Ascending aorta (tissue), 2 donors: ENCODE measurements around the gene UBE2H. TPM values are rescaled to one million over a fixed set of nuclear protein-coding genes. Genes with fewer than 3 reads are reported as not detected.
A peak's percentile ranks its signal among the peaks of the same experiment; 100 is the strongest.

Experiments
- DNase-seq, 2 donors: peaks; one replicate each; pipeline ENCODE4 v3.0.0-alpha.2; 2019; ENCODE audit warnings: low spot score in 2 of 2
- H3K27ac ChIP-seq, 2 donors: fragments of 200-600 bp; sonication (generic); one replicate each; pipeline ENCODE4 v1.5.1; 2016 to 2017; ENCODE audit warnings: mild to moderate bottlenecking in 1 of 2
- H3K27me3 ChIP-seq: fragments of 200-600 bp; sonication (generic); one replicate; pipeline ENCODE4 v1.5.1; 2017
- H3K36me3 ChIP-seq, 2 donors: fragments of 200-600 bp; sonication (generic); one replicate each; pipeline ENCODE4 v1.5.1; 2016
- H3K4me1 ChIP-seq, 2 donors: fragments of 200-600 bp; sonication (generic); one replicate each; pipeline ENCODE4 v1.5.1; 2016 to 2017; ENCODE audit warnings: mild to moderate bottlenecking in 1 of 2
- H3K4me3 ChIP-seq, 2 donors: fragments of 200-600 bp; sonication (generic); one replicate each; pipeline ENCODE4 v1.5.1; 2016 to 2017; ENCODE audit warnings: mild to moderate bottlenecking in 1 of 2
- H3K9me3 ChIP-seq, 2 donors: fragments of 200-600 bp; sonication (generic); one replicate each; pipeline ENCODE4 v1.5.1; 2016
- intact Hi-C: fragments of 100-400 bp; cut with DNase I; formaldehyde crosslinking; loops from one replicate; pipeline ENCODE4 v1.15.1; 2023
- total RNA-seq: library from RNA; depleted of rRNA; stranded (reverse); fragments of >200 nt; gene quantifications from one replicate; pipeline ENCODE4 v1.1.0, GENCODE V29; 2016
- TF ChIP-seq, protein P1 (sequence below), 3 experiments: fragments of 200-600 bp in 2 of 3; fragments of 450-650 bp in 1 of 3; sonication (generic) in 2 of 3; IDR thresholded peaks; one replicate each; pipeline ENCODE4 v1.5.1; 2016 to 2019; ENCODE audit warnings: antibody characterized with exemption in 3 of 3, mild to moderate bottlenecking in 1 of 3, moderate library complexity in 1 of 3

UBE2H gene
- total RNA-seq, 1 donor from 2014 or later = 83.9 TPM

DNA sequence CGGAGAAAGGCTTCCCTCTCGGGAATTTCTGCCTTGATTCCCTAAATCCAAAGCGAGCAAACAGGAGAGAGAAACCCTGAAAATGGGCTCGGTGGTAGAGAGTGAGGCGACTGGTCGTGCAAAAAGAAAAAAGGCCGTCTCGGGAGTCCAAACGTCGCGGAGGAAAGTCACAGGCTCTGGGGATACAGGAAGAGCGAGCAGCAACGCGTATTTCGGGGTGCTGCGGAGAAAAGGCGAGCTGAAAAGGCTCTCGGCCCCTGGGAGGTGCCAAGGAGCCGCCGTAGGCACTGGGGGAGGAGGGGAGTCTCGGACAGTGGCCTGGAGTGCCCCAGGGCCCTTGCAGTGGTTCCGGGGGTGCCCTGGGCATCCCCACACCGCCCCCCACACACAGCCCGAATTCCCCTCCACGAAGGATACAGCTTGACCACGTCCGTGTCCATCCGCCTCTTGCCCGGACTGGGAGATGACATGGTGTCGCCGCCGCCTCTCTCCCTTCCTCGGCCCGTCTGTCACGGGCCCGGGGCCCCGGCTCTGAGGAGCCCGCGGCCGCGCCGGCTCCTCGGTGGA is 591 bp downstream of the UBE2H start:
- intact Hi-C loops = loop anchor here (2.0 to 10.0 kb wide), 3 partner anchors 120 to 943 kb away; partner anchors contain the start of gene KLHDC10
- Histone ChIP-seq H3K27ac (peak overlapping the region; percentile 91), H3K4me1 (peaks cover 8 to 16% of the 10 kb centered on the region in 2 donors)

DNA sequence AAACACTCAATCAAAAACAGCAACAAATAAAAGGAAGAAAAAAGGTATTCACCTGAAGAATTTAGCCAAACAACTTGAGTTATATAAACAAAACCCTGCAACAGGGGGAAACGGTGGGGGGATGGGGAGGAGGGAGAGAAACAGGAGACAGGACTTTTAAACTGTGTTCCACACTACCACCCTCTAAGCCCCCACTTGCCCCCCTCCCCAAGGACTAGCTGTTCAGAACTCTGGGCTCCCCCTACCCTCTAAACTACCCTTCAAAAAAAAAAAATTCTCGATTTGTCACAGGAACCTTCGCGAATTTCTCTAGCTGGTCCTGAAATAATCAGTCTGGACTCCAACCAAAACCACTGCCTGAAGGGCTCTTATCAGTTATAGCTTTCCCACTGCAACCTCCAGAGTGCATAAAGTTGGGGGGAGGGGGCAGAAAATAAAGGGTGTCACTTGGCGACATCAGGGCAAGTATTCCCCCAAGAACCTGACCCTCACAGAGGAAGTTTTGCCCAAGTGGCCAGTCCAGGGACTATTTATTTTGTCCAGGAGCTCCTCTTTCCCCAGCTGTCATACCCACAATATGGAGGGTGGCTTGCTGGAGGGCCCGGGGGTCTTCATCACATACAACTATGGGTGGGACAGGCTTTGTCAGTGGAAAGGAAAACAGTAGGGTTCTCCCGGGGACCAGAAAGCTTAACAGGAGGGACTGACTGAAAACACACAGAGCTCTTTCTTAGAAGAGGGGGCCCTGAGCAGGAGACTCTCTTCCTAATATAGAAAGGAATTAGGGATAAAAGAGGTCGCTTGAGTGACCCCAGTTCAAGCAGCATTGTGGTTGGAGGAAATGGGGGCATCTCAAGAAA is 1.3 kb downstream of the UBE2H start:
- Histone ChIP-seq H3K27me3 (no peaks in the 10 kb centered on the region), H3K4me3 (peak overlapping the region; percentile 80 to 92), H3K4me1 (peaks cover 8 to 20% of the 10 kb centered on the region in 2 donors), H3K27ac (peak overlapping the region; percentile 91), H3K36me3 (no peaks in the 10 kb centered on the region), H3K9me3 (no peaks in the 10 kb centered on the region)
- intact Hi-C loops = loop anchor here (2.0 to 10.0 kb wide), 4 partner anchors 27 to 943 kb away; partner anchors contain the start of gene KLHDC10
- TF ChIP-seq, protein P1, sequence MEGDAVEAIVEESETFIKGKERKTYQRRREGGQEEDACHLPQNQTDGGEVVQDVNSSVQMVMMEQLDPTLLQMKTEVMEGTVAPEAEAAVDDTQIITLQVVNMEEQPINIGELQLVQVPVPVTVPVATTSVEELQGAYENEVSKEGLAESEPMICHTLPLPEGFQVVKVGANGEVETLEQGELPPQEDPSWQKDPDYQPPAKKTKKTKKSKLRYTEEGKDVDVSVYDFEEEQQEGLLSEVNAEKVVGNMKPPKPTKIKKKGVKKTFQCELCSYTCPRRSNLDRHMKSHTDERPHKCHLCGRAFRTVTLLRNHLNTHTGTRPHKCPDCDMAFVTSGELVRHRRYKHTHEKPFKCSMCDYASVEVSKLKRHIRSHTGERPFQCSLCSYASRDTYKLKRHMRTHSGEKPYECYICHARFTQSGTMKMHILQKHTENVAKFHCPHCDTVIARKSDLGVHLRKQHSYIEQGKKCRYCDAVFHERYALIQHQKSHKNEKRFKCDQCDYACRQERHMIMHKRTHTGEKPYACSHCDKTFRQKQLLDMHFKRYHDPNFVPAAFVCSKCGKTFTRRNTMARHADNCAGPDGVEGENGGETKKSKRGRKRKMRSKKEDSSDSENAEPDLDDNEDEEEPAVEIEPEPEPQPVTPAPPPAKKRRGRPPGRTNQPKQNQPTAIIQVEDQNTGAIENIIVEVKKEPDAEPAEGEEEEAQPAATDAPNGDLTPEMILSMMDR (IDR thresholded peaks at IDR 0.05) = no peak
- no peak for DNase-seq

More for the DNA sequence above, 591 bp downstream of the UBE2H start:
- H3K27me3 ChIP-seq = no peaks in the 10 kb centered on the region
- TF ChIP-seq, protein P1 (IDR thresholded peaks at IDR 0.05) = no peak
- no peaks in the 10 kb centered on the region for H3K36me3 ChIP-seq
- no peaks in the 10 kb centered on the region for H3K9me3 ChIP-seq
- peak overlapping the region; percentile 80 to 92 for H3K4me3 ChIP-seq
- peak in 1 of 2 donors; percentile 72 for DNase-seq

DNA sequence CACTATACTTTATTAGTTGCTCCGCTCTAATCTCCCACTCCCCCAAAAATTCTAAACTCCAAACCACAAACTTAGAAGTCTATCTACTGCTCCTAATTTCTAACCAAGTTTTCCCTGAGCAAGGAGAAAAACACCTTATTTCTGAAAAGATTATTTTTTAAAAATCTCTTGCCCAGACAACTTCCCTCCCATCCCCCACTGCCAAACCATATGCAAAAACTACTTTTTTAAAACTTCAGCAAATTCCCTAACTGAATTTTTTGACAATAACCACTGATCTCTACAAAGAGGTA is 1.9 kb downstream of the UBE2H start:
- peak overlapping the region; percentile 91 for H3K27ac ChIP-seq
- TF ChIP-seq, protein P1 (IDR thresholded peaks at IDR 0.05) = no peak
- intact Hi-C loops = loop anchor here (2.0 to 10.0 kb wide), 3 partner anchors 26 to 944 kb away; partner anchors contain the start of gene KLHDC10
- DNase-seq = no peak
- peak overlapping the region; percentile 80 to 92 for H3K4me3 ChIP-seq
- no peaks in the 10 kb centered on the region for H3K27me3 ChIP-seq
- peaks cover 8 to 23% of the 10 kb centered on the region in 2 donors for H3K4me1 ChIP-seq
- no peaks in the 10 kb centered on the region for H3K36me3 ChIP-seq
- no peaks in the 10 kb centered on the region for H3K9me3 ChIP-seq

DNA sequence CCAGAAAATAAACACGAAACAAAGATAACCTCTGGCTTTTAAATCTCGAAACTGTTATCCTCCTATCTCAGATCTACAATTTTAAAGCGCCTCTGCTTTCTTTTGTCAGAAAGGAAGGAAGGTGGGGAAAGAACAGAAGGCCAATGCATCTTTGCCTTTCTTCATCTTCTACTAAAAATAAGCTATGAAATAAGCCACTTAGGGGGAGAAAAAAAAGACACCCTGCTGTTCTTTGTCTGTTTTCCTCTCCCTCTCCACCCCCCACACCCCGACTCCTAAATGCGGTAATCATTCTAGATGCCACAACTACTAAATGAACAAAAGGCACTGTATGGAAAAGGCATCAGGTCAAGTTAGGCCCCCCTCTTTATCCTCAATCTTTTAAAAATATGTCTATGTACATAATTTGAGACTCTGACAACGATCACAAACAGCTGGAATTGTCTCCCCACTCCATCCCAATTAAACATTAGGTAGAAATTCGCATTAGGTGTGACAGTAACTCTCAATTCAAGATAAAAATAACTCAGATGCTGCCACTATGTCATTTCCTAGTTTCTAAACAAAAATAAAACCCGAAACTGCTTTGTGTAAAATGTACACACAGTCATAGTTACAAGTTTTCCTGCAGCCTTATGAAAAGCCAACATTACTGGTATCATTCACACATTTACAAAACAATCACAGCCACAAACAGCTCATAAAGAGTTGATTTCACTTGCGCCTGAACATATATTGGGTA is 2.4 kb downstream of the UBE2H start:
- no peaks in the 10 kb centered on the region for H3K36me3 ChIP-seq
- intact Hi-C loops = loop anchor here (2.0 to 10.0 kb wide), 3 partner anchors 26 to 944 kb away; partner anchors contain the start of gene KLHDC10
- peak overlapping the region; percentile 91 for H3K27ac ChIP-seq
- no peaks in the 10 kb centered on the region for H3K27me3 ChIP-seq
- no peak for DNase-seq
- H3K9me3 ChIP-seq = no peaks in the 10 kb centered on the region
- peaks cover 8 to 23% of the 10 kb centered on the region in 2 donors for H3K4me1 ChIP-seq
- H3K4me3 ChIP-seq = peak overlapping the region; percentile 80 to 92
- TF ChIP-seq, protein P1 (IDR thresholded peaks at IDR 0.05) = no peak

DNA sequence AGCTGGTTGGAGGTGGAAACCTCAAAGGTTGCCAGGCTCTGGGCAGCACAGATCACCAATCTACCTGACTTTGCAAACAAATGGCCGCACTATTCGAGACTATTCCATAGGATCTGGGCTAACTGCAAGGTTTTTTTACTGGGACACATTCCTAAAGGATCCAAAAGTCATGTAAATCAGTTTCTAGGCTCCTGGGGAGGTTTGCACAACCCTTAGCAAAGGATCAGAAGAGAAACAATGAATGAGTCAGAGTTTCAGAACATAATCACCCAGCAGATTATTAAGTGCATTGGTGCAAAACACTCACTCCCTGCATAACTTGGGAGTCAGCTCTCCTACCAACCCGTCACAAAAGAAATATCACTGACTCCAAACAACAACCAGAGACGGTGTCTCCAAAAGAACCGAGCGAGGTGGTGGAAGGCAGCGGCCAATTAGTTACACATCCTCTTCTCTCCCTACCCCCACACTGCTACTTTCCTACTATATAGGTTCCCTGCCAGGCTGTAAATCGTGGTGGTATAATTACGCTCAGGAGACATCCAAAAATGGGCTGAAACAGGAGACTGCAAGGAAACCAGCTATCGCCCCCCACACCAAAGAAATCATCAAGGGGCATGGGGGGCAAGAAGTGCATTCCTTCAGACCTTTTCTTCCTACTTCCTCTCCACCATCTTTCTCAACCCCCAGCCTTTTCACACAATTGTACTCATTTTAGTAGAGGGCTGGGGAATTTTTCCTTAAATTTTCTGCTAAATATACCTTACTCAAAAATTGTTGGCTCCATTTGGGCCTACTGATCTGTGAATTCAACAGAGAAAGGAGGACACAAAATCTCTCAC is 3.2 kb downstream of the UBE2H start:
- DNase-seq = no peak
- Histone ChIP-seq H3K36me3 (no peaks in the 10 kb centered on the region), H3K4me1 (peaks cover 8 to 27% of the 10 kb centered on the region in 2 donors), H3K9me3 (no peaks in the 10 kb centered on the region), H3K27me3 (no peaks in the 10 kb centered on the region), H3K4me3 (peak overlapping the region; percentile 80 to 92), H3K27ac (peak overlapping the region; percentile 91)
- intact Hi-C loops = loop anchor here (2.0 to 10.0 kb wide), 4 partner anchors 25 to 945 kb away; partner anchors contain the start of gene KLHDC10
- TF ChIP-seq, protein P1 (IDR thresholded peaks at IDR 0.05) = no peak
